ENCODE data around the gene PLCD3.
"Not testable (repeated sequence)": the region's sequence is repeated elsewhere in the genome, so short reads cannot be mapped to it uniquely, and the experiment has no call there.

PLCD3 gene

GRCh38 chr17:45131616-45132319 lies 547 bp downstream of the PLCD3 start:
- DNase-seq = peak; percentile 27

DNA sequence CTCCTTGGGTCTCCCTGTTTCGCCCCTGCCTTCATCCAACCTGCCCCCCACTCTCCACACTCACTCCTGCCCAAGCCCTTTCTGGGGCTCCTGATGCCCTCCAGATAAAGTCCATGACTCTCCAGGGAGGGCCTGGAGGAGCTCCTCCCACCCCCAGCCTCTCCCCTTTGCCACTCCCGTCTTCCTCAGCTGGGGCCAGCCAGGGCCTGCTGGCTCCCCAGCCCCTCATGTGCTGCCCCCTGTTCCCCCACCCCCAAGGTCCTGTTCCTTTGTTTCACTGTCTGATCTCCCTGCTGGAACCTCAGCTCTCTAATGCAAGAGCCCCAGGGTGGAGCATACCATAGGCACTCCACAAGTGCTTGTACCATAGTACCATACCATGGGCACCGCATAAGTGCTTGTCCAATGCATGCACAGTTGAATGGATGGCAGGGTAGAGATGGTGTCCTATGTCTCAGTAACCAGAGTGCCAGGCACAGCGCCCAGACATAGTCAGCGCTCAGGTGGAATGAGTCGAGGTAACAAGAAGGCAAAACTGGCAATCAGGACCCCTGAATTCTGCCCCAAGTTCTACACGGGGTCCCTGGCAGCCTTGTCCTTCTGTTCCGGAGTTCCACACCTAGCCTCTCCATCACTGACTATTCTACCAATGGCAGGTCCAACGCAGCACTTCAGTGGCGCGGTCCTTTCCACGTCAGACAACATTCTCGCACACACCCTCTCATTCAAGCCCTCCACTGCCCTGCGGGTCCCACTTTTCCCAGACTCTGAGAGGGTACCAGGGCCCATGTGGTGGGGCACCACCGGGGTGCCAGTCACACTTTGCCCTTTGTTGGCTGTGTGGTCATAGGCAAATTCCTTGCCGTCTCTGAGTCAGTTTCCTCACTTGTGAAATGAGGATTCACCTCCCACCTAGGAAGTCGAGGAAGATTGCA lies 1.4 kb downstream of the PLCD3 start:
- DNase-seq = no peak

DNA sequence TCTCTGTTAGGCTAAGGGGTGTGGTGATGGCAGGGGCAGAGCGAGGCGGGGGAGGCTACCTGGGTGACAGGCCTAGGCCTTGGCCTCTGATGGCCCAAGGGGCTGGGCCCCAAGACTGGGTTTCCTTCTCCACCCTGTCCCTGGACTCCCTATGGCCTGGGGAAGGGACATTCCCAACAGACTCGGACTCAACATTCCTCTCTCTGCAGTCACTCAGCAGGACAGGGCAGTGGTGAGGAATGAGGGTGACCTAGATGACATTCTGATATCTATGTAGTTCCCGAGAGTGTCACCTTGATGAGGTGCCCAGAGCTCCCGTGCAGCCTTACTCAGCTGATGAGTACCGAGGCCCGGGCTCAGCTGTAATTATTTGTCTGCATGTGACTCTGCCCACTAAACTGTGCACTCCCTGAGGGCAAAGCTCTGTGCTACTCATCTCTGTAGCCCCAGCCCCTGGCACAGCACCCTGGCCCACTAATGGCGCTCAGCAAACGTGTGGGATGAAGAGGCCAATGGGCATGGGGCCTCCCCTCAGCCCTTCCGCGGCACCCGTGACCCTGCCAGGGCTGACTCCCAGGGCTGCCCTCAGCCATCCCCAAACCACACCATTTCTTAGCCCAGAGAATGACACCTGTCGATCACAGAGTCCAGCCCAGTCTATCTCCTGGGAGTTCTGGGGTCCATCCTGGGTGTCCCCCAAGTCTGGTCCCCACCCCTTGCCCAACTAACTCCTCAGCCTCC lies 2.2 kb downstream of the PLCD3 start:
- peak; percentile 53 for DNase-seq

DNA sequence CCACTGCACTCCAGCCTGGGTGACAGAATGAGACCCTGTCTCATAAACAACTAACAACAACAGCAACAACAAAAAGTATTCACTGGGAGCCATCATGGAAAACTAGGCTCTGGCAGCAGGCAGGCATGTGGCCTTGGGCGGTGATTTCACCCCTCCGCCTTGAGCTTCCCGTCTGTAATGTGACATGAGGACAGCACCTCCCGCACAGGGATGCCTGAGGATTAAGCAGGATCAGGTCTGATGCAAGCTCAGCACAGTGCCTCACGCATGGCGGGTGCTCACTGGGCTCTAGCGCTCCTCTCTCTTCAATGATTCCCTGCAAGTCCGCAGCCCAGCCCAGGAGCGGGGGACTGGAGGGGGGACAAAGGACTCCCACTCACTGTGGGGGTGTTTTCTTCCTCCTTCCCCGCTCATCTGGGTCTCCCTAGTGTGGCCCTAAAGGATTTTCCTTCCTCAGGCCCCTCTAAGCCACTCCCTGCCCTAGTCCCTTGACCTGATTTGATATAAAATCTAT lies 2.8 kb downstream of the PLCD3 start:
- DNase-seq = no peak

GRCh38 chr17:45128989-45129388 lies 3.3 kb downstream of the PLCD3 start:
- DNase-seq = no peak

GRCh38 chr17:45128331-45128730 lies 4.0 kb downstream of the PLCD3 start:
- no peak for DNase-seq

DNA sequence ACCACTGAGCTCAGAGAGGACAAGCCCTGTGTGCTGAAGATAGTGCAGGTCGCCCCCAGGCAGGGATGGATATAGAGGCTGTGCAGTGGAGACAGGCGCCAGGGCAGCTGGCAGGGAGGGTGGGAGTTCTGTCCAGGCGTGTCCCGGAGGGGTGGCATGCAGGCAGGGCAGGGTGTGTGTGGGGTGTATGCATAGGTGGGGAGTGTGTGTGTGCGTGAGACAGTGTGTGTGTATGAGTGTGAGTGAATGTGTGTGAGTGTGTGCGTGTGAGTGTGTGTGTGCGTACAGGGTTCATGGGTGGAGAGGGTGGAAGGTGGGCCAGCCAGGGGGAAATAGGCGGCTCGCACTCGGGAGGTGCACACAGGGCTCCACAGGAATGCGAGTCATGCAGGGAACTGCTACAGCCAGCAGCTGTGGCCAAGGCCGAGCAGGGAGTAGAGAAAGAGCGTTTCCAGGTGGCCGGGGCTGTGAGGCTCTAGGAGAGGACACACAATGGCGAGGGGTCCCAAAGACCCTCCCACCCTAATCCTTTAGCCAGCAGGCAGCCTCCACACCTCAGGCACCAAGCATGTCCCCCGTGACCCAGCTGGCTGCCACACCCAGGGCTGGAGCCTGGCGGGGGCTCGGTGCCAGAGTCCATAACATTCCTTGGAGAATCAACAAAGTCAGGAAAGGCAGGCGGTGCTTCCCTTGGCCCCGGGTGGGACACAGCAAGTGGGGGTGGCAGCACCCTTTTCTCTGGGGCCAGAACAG lies 4.6 kb downstream of the PLCD3 start:
- DNase-seq = peak; percentile 54

GRCh38 chr17:45127207-45127547 lies 5.1 kb downstream of the PLCD3 start:
- no peak for DNase-seq

GRCh38 chr17:45125509-45125908 lies 6.8 kb downstream of the PLCD3 start:
- DNase-seq = no peak

- not testable (repeated sequence) for DNase-seq
Measured at GRCh38 chr17:45124797-45125122, 7.6 kb downstream of the PLCD3 start.

DNA sequence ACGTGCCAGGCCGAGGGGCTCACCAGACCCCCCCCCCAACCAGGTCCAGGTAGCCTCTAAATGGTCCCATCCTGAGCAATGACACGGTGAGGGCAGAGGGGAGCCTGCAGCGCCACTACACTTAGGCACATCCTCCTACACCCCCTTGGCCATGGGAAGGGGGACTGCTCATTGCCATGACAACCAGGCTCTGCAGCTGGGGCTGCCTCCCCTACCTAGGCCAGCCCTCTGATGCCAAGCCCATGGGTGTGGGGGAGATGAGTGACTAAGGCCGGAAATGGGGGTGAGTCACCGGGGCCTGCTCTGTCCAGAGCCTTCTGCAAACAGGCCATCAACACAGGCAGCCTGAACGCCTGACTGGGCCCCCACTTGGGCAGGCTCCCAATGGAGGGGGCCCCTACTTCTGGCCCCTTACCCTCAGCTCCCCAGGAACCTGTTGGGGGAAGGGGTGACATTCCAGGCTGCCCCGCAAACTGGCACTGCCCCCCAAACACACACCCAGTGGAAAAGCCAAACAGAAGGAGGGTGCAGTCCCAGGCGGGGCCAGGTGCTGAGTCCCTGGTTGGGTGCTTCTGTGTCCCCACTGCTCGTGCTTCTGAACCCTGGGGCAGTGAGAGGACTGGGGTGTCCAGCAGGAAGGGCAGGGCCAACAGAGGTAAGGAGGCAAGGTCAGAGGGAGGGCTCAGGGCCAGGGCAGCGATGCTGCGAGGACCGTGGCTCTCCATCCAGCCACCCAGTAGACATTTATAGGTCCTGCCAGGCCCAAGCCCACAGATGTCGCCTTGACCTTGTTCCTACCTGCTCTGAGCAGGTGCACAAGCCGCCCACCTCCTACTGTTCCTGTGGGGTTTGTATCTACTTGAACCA lies 8.2 kb downstream of the PLCD3 start:
- DNase-seq = peak; percentile 91

- DNase-seq = no peak
Measured at GRCh38 chr17:45123076-45123770, 9.1 kb downstream of the PLCD3 start.

- no peak for DNase-seq
Measured at GRCh38 chr17:45121055-45121454, 11.3 kb downstream of the PLCD3 start.

DNA sequence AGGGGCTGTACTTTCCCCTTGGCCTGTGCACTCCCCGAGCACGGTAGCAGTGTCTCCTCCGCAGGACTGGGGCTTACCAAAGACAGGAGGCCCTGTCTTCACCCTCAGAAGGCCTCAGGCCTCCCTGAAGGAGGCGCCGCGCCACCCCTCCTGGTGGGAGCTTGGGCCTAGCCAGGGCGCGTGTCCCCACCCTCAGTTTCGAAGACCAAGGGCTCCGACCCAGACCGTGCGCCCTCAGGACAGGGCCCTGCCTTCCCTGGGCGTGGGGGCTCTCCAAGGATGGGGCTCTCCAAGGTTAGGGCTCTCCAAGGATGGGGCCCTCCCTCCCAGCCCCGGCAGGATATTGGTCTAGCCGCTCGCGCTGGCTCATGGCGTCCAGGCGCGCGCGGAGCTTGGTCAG lies 11.8 kb downstream of the PLCD3 start:
- no peak for DNase-seq

- no peak for DNase-seq
Measured at GRCh38 chr17:45119964-45120363, 12.4 kb downstream of the PLCD3 start.

GRCh38 chr17:45118691-45119090 lies 13.6 kb downstream of the PLCD3 start:
- DNase-seq = no peak

GRCh38 chr17:45117848-45118646 lies 14.3 kb downstream of the PLCD3 start:
- no peak for DNase-seq

GRCh38 chr17:45117334-45117733 lies 15.0 kb downstream of the PLCD3 start:
- DNase-seq = no peak

DNA sequence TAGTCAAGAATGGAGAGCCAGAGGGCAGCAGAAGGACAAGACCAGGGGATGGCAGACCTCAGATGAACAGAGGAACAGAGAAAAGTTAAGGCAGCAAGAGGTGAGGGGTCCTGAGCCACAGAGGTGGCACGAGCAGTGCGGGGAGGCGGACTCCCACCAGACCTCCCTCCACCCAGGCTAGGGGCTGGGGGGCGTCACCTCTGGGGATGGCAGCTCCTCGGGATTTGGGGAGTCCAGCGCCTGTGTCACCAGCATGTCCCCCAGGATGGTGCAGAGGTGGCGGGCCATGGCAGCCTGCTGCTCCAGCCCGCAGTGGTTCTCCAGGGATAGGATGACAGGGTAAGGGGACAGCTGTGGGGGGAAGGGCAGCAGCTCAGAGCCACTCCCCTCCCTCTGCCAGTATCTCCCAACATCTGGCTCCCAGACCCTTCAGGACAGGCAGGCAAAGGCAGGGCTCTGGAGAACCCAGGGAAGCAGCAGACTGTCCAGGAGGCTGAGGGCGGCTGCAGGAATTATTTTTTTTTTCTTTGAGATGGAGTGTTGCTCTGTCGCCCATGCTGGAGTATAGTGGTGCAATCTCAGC lies 15.8 kb downstream of the PLCD3 start:
- DNase-seq = no peak

- no peak for DNase-seq
Measured at GRCh38 chr17:45115871-45116270, 16.4 kb downstream of the PLCD3 start.

Data from EL (cell line).